Rectal smooth muscle tissue (tissue), 1 donor: ENCODE measurements around the gene NMS.

ENCODE experiments used
- H3K27ac ChIP-seq: one replicate; pipeline ENCODE4 v1.7.0; 2013; ENCODE audit warnings: low read depth, low read length, inconsistent platforms
- H3K27me3 ChIP-seq: one replicate; pipeline ENCODE4 v1.7.0; 2013; ENCODE audit warnings: low read length; ENCODE audit not compliant: control insufficient read depth, insufficient read depth
- H3K36me3 ChIP-seq: one replicate; pipeline ENCODE4 v1.7.0; 2013; ENCODE audit warnings: low read length; ENCODE audit not compliant: control insufficient read depth, insufficient read depth
- H3K4me1 ChIP-seq: one replicate; pipeline ENCODE4 v1.7.0; 2013; ENCODE audit warnings: low read length; ENCODE audit not compliant: control insufficient read depth, insufficient read depth
- H3K4me3 ChIP-seq: one replicate; pipeline ENCODE4 v1.7.0; 2013; ENCODE audit warnings: low read length
- H3K9ac ChIP-seq: one replicate; pipeline ENCODE4 v1.7.0; 2013; ENCODE audit warnings: low read length

Gene NMS, protein sequence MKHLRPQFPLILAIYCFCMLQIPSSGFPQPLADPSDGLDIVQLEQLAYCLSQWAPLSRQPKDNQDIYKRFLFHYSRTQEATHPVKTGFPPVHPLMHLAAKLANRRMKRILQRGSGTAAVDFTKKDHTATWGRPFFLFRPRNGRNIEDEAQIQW

DNA sequence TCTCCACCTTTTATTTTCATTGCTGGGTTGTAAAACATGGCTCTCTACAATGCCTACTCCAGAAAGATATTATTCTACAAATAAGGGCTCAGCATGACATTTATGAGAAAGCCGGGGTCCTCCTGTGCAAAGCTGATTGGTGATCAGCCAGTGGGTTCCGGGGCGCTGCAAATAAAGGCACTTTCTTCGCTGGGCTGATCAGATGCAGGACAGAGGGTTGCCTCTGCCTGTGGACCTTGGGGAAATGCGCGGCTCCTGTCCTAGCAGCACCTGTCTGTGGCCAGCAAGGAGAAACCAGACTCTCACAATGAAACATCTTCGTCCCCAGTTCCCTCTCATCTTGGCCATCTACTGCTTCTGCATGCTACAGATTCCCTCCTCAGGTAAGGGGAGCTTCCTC, at the start of gene NMS:
Gene NMS (plus strand): TSS at position 301 of the 400 bp plus-strand sequence. CDS start 7 bp downstream, at position 308.
- Histone ChIP-seq H3K27ac (no peak within 1 kb of the TSS), H3K4me3 (no peak within 1 kb of the TSS), H3K4me1 (no peaks in the 10 kb centered on the region), H3K27me3 (no peaks in the 10 kb centered on the region), H3K36me3 (no peaks in the 10 kb centered on the region), H3K9ac (no peak within 1 kb of the TSS)

DNA sequence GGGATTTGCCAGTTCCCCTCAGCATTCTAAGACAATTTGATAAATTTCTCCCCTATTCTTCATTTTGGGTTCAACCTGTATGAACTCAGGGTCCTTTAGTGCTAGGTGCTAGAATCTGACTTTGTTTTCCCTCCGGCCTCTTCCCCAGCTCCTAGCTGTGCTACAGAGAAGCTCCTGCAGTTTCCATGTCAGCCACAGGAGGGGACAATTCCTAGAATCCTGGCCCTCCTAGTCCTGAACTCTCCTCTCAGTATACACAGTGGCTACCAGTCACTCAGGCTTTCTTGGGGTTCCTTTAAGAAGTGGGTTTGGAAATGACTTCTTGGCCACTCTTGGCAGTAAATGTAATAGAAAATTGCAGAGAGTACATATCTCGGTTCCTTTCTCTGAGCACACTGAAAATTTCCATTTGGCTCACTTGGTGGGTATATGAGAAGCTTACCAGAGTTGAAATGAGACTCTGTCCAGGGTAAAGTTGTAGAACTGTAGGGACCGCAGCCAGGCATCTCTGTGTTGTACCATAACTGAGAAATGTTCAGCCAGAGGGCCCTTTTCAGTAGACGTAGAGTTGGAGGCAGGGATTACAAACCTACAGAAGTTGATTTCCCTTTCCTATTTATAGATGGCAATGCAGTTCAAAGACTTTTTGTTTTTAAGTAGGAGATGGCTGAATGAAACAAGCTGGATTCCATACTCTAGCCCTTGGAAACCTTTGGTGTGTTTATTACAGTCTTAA, 47.8 kb upstream of the NMS start:
- Histone ChIP-seq H3K36me3 (no peaks in the 10 kb centered on the region), H3K27ac (no peak overlapping the region), H3K27me3 (no peaks in the 10 kb centered on the region), H3K4me1 (peaks cover 4% of the 10 kb centered on the region), H3K4me3 (no peak overlapping the region), H3K9ac (no peak overlapping the region)

DNA sequence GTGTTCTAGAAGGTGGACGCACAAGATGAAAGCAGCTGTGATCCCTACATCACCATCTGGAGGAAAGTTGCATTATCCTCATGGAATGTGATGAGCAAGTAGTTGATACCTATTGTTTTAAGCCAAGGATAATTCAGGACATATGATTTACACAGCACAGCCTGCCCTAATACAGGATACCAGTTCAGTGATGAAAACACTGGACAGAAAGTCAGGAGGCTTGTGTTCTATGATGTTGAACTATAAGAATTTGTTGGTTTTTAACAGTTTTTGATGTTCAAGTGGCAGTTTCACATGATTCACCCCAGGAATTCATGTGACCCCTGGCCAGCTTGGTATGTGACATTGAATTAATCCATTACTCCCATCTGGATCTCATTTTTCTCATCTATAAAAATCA, 46.7 kb upstream of the NMS start:
- Histone ChIP-seq H3K36me3 (no peaks in the 10 kb centered on the region), H3K27ac (no peak overlapping the region), H3K27me3 (no peaks in the 10 kb centered on the region), H3K4me3 (no peak overlapping the region), H3K4me1 (peaks cover 4% of the 10 kb centered on the region), H3K9ac (no peak overlapping the region)

DNA sequence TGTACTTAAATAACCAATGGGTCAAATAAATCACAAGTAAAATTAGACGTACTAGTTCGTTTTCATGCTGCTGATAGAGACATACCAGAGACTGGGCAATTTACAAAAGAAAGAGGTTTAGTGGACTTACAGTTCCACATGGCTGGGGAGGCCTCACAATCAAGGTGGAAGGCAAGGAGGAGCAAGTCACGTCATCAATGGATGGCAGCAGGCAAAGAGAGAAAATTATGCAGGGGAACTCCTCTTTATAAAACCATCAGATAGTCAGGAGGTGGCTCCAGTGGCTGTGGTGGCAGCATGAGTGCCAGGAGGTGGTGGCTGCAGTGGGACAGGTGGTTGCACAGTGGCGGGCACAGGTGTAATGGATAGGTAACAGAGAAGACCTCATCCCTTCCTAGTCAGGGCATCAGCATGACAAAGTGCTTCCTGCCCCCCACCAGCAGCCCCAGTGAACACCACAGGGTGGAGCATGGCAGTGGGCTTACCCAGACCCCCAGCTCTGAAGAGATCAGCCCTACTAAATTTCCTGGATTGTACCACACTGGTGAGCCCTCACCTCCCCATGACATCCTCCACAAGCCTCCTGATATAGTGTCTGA, 45.9 kb upstream of the NMS start:
- peaks cover 4% of the 10 kb centered on the region for H3K4me1 ChIP-seq
- no peak overlapping the region for H3K4me3 ChIP-seq
- no peak overlapping the region for H3K27ac ChIP-seq
- H3K36me3 ChIP-seq = no peaks in the 10 kb centered on the region
- no peaks in the 10 kb centered on the region for H3K27me3 ChIP-seq
- H3K9ac ChIP-seq = no peak overlapping the region

DNA sequence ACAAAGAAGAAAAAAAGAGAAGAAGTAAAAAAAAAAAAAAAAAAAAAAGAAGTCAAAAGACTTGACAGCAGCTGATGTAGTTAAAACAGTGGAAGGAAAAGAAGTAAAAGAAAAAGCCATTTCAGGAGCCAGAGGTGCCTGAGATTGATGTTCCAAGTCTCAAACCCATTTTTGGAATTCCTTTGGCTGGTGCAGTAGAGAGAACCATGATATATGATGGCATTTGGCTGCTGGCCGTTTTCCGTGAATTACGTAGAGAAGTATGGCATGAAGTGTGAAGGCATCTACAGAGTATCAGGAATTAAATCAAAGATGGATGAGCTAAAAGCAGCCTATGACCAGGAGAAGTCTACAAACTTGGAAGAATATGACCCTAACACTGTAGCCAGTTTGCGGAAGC, 45.2 kb upstream of the NMS start:
- H3K4me1 ChIP-seq = peaks cover 4% of the 10 kb centered on the region
- no peaks in the 10 kb centered on the region for H3K36me3 ChIP-seq
- no peak overlapping the region for H3K4me3 ChIP-seq
- no peak overlapping the region for H3K9ac ChIP-seq
- H3K27ac ChIP-seq = peak overlapping the region; percentile 53
- no peaks in the 10 kb centered on the region for H3K27me3 ChIP-seq

DNA sequence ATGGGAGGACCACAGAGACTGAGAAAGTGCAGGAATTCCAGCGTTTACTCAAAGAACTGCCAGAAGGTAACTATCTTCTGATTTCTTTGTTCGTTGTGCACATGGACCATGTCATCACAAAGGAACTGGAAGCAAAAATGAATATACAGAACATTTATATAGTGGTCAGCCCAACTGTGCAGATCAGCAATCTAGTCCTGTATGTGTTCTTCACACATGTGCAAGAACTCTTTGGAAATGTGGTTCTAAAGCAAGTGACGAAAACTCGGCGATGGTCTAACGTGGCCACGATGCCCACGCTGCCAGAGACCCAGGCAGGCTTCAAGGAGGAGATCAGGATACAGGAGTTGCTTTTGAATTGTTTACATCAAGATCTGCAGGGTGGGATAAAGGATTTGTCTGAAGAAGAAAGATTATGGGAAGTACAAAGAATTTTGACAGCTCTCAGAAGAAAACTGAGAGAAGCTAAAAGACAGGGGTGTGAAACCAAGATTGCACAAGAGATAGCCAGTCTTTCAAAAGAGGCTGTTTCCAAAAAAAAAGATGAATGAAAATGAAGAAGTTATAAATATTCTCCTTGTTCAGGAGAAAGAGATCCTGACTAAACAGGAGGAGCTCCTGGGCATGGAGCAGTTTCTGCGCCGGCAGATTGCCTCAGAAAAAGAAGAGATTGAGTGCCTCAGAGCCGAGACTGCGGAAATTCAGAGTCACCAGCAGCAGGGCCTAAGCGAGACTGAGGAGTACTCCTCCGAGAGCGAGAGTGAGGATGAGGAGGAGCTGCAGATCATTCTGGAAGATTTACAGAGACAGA, 44.5 kb upstream of the NMS start:
- peak overlapping the region; percentile 53 for H3K27ac ChIP-seq
- H3K27me3 ChIP-seq = no peaks in the 10 kb centered on the region
- H3K9ac ChIP-seq = no peak overlapping the region
- H3K4me1 ChIP-seq = peaks cover 4% of the 10 kb centered on the region
- no peaks in the 10 kb centered on the region for H3K36me3 ChIP-seq
- no peak overlapping the region for H3K4me3 ChIP-seq

DNA sequence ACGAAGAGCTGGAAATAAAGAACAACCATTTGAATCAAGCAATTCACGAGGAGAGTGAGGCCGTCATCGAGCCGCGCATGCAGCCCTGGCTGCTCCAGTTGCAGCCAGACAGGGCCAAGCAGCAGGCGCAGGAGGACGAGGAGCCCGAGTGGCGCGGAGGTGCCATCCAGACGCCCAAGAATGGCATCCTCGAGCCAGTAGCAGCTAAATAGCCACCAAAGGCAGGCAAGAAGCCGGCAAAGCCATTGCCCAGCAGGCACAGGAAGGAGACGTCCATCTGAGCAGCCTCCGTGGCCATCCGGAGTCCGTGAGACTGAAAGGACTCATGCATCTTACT, 43.9 kb upstream of the NMS start:
- Histone ChIP-seq H3K27me3 (no peaks in the 10 kb centered on the region), H3K27ac (no peak overlapping the region), H3K36me3 (no peaks in the 10 kb centered on the region), H3K4me1 (peaks cover 4% of the 10 kb centered on the region), H3K4me3 (no peak overlapping the region), H3K9ac (no peak overlapping the region)

DNA sequence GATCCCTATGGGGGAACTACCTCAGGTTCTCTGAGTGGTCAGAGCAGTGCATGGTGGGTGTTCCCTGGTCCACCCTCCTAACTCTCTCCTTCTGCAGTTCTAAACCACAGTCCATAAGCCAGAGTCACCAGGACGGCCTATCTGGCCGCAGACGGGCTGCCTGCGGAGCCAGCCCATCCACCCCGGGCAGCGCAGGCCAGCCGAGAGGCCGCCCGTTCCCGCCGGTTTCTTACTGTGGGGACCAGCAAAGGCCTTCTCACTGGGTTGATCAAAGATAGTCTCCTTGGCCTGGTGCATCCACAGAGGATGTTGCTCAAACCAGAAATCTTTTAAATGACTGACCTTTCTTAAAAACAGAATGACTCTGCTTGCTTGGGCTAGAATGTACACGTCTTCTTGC, 43.2 kb upstream of the NMS start:
- Histone ChIP-seq H3K27ac (peak overlapping the region; percentile 14), H3K9ac (no peak overlapping the region), H3K36me3 (no peaks in the 10 kb centered on the region)

DNA sequence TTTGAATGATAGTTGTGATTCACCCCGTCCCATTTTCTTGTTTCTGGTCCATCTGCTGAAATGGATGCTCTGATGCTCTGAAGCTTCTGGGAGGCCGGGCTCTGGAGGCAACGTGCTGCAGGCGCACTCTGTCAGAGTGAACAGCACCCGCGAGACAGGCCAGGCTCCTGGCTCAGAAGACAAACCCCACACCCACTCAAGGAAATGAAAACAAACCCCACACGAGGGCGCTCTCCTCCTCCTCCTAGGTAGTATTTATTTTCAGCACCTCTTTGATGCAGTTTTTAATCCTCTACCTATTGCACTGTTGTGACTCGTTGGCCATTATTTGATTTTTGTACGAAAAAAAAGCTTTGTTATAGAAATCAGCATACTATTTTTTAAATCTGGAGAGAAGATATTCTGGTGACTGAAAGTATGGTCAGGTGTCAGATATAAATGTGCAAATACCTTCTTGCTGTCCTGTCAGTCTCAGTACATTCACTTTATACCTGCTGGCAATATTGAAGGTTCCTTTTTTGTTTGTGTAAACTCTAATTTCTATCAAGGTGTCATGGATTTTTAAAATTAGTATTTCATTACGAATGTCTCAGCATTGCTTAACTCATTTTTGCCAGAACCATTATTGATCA, 42.5 kb upstream of the NMS start:
- peak overlapping the region; percentile 14 for H3K27ac ChIP-seq
- no peaks in the 10 kb centered on the region for H3K36me3 ChIP-seq

More for the DNA sequence above, 43.2 kb upstream of the NMS start:
- Histone ChIP-seq H3K4me1 (peaks cover 4% of the 10 kb centered on the region), H3K27me3 (no peaks in the 10 kb centered on the region), H3K4me3 (no peak overlapping the region)

DNA sequence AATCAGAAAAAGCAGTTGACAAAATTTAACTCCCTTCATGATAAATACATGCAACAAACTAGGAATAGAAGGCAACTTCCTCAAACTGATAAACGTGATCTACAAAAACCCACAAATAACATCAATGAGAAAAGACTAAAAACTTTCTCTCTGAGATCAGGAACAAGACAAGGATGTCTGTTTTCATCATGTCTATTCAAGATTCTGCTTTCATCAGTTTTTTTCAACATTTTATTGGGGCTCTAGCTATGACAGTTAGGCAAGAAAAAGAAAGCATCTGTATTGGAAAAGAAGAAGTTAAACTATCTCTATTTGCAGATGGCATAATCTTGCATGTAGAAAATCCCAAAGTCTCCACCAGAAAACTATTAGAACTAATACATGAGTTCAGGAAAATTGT, 40.6 kb upstream of the NMS start:
- Histone ChIP-seq H3K27ac (no peak overlapping the region), H3K4me3 (no peak overlapping the region), H3K36me3 (no peaks in the 10 kb centered on the region), H3K9ac (no peak overlapping the region), H3K27me3 (no peaks in the 10 kb centered on the region), H3K4me1 (peaks cover 1% of the 10 kb centered on the region)

More for the DNA sequence above, 42.5 kb upstream of the NMS start:
- Histone ChIP-seq H3K4me1 (peaks cover 4% of the 10 kb centered on the region), H3K9ac (no peak overlapping the region), H3K27me3 (no peaks in the 10 kb centered on the region), H3K4me3 (no peak overlapping the region)

DNA sequence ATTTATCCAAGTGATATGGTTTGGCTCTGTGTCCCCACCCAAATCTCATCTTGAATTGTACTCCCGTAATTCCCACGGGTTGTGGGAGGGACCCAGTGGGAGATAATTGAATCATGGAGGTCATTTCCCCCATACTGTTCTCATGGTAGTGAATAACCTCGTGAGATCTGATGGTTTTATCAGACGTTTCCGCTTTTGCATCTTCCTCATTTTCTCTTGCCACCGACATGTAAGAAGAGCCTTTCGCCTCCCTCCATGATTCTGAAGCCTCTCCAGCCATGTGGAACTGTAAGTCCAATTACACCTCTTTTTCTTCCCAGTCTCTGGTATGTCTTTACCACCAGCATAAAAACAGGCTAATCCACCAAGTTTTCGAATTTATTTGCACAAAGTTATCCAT, 32.5 kb upstream of the NMS start:
- no peaks in the 10 kb centered on the region for H3K36me3 ChIP-seq
- H3K4me3 ChIP-seq = no peak overlapping the region
- H3K4me1 ChIP-seq = no peaks in the 10 kb centered on the region
- no peaks in the 10 kb centered on the region for H3K27me3 ChIP-seq
- no peak overlapping the region for H3K27ac ChIP-seq
- no peak overlapping the region for H3K9ac ChIP-seq

DNA sequence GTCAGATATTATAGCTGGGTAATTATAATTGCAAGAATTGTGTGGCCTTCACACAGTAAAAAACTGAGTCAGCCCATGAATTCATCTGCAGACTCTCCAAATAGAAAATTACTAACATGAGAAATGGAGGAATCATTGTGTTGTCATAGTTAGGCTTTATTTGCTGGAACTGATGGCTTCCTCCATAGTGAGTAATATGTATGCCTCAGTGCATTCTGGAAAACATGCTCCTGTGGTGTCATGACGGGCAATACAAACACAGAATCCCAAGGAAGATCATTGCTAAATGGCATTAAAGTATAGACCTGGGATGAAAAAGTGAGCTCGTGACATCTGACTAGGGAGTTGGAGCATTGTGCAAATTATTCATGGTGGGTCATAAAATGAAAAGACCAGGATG, 23.6 kb upstream of the NMS start:
- no peak overlapping the region for H3K9ac ChIP-seq
- no peak overlapping the region for H3K4me3 ChIP-seq
- no peaks in the 10 kb centered on the region for H3K36me3 ChIP-seq
- no peaks in the 10 kb centered on the region for H3K27me3 ChIP-seq
- no peak overlapping the region for H3K27ac ChIP-seq
- H3K4me1 ChIP-seq = no peaks in the 10 kb centered on the region
